ENCODE results near the gene PSAP.
"Not testable (repeated sequence)": the region's sequence is repeated elsewhere in the genome, so short reads cannot be mapped to it uniquely, and the experiment has no call there.

Gene PSAP

DNA sequence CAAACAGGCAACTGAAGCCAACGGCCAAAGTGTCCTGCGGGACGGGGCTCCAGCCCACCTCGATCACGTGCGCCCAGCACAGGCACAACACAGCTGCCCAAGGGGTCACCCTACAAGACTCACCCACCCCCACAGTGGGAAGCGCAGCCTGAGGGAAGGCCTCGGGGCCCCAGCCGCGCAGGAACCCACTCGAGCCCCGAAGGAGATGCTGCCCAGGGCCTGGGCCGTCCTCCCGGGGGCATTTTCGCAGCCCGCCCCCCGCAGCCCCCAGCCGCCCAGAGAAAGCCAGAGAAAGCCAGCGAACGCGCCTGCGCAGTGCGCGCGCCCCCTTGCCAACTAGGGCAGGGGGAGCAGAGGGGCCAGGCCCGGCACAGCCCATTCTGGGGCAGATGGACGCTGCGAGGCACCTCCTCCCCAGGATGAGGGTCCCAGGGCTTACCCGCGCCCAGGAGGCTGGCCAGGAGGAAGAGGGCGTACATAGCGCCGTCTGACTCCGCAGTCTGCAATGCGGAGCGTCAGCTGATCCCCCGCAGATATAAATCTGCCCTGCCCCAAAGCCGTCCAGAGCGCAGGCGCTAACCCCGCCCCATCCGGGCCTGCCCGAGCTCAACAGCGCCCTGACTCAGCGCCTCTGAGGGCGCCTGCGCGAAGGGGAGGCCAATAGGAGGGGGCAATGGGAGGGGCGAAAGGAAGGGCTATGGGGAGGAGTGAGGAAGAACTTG is at the start of gene PSAP:
TSS of gene PSAP (minus strand) at position 509 of the 722 bp plus-strand sequence. CDS start at position 479, 30 bp downstream.
- peak; percentile 92 to 99 for DNase-seq (ENCODE audit: extremely low read depth in 1 of 2, low read depth in 1 of 2)

DNA sequence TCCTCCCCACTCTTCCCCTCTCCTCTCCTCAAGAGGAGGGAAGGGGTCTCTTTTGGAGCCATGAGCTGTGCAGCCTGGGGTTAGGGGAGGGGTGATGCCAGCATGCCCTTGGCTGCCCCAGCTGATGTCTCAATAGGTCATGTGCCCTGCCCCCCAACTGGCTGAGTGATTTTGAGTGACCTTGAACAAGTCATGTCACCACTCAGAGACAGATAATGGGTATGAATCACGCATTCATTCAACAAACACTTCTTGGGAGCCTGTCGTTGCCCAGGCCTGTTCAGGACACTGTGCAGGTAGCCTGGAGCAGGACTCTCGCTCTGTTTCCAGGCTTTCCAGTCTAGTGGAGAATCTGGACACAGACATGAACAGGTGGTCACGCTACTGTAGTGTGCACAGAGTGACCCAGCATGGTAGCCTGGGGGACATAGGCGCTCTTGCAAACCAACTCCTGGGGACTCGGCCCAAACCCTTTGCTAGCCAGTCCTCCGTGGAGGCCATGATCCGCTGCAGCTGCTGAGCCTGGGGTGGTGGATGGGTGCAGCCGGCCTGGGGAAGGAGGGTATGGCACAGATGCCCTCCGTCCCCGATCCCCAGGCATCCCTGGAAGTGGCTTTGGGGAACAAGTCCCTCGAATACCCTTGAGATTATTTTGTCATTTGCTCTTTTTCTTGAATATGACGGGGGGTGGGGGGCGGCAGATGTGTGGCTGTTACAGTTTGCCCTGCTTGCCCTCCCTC is 49.6 kb upstream of the PSAP start:
- DNase-seq (ENCODE audit: extremely low read depth in 1 of 2, low read depth in 1 of 2): no peak

DNA sequence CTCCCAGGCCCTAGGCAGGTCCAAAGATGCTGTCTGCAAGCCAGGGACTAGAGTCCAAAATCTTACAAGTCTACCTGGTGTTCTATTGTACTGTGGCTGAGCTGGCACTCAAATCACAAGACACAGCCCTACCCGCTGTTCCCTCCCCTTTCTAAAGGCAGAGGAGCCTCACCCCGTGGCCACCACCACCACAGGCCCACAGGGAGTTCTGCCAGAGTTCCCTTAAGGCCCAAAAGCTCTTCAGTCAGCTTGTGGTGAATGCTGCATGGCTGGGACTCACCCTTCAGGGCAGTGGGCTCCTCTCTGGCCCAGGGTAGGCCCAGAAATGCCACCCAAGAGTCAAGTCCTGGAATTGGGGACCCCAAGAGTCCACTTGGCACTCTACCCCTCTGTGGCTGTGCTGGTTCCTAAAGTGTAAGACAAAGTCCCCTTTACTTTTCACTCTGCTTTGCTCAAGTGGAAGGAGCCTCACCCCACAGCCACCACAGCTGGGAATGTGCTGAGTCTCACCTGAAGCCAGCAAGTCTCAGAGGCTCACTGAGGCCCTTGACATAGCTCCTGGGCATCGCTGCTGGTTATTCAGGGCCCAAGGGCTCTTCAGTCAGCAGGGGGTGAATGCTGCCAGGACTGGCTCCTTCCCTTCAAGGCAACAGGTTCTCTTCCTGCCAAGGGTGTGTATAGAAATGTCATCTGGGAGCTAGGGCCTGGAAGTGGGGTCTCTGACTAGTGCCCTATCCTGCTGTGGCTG is 48.8 kb upstream of the PSAP start:
- no peak for DNase-seq (ENCODE audit: extremely low read depth in 1 of 2, low read depth in 1 of 2)

DNA sequence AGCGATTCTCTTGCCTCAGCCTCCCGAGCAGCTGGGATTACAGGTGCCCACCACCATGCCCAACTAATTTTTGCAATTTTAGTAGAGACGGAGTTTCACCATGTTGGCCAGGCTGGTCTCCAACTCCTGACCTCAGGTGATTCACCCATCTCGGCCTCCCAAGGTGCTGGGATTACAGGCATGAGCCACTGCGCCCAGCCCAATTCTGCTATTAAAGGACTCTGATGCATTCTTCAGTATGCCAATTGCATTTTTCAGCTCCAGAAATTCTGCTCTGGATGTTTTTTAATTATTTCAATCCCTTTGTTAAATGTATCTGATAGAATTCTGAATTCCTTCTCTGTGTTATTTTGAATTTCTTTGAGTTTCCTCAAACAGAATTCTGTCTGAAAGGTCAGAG is 47.3 kb upstream of the PSAP start:
- DNase-seq (ENCODE audit: extremely low read depth in 1 of 2, low read depth in 1 of 2): not testable (repeated sequence)

DNA sequence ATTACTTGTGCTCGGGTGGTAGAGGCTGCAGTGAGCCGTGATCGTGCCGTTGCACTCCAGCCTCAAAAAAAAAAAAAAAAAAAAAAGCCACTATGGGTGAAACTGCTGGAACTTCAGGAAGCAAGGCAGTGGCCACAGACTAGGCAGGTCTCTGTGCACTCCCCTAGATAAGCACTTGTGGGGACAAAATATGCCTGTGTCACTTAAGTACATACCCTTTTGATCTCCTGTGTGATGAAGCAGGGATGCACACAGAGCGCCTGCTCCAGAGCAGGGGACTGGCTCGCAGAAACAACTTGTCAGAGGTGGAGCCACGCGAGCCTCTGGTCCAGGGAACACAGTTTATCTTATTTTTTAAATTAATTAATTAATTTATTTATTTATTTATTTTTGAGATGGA is 42.9 kb upstream of the PSAP start:
- DNase-seq (ENCODE audit: extremely low read depth in 1 of 2, low read depth in 1 of 2): no peak

DNA sequence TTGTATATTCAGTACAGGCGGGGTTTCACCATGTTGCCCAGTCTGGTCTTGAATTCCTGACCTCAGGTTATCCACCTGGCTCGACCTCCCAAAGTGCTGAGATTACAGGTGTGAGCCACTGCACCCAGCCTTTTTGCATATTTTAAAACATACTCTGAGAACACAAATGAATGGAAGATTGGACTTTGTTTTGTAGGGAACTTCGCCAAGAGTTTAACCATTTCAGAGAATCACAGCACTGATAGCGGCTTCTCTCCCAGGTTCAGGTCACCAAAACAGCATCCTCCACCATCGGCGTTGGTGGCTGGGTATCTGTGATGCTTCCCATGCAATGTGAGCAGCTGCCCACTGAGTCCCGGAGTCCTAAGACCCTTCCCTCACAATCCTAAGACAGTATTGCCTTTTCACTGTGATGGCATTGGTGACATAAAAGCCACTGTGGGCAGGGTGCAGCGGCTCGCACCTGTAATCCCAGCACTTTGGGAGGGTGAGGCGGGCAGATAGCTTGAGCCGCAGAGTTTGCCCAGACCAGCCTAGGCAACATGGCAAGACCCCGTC is 42.3 kb upstream of the PSAP start:
- DNase-seq (ENCODE audit: extremely low read depth in 1 of 2, low read depth in 1 of 2): no peak

DNA sequence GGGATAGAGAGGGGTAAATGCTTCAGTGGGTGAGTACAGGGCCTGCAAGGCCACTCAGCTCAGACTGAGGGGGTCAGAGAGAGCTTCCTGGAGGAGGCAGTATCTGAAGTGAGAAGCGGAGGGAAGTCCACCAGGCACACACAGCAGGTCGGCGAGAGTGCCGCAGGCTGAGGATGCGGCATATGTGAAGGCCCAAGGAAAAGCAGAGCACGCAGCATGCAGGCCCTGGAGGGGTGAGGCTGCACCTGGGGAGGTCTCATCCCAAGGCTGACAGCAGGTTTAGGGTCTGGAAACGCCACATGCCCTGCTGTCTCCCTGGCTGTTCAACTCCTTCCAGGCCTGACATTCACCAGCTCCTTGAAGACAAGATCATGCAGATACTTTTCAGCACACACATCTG is 40.4 kb upstream of the PSAP start:
- no peak for DNase-seq (ENCODE audit: extremely low read depth in 1 of 2, low read depth in 1 of 2)

DNA sequence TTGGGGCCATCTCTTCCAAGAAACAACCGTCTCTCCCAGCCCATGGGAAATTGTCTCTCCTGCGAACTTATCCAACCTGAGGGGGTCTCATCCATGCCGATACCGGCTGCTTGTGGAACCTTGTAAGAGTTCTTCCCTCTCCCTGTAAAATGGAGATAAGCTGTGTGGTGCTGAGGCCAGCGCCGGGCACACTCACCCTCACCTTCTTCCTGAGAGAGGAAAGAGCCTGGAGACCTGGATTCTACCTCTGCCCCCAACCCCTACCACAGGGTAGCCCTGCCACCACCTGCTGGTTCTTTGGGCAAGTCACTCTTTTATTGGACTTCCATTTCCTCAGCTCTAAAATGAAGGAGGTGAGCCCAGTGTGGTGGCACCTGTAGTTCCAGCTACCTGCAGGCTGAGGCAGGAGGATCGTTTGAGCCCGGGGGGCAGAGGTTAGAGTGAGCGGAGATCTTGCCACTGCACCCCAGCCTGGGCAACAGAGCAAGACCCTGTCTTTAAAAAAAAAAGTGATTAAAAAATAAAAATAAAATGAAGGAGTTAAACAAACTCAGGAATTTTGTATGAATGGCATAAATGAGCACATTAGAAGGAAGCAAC is 38.4 kb upstream of the PSAP start:
- DNase-seq (ENCODE audit: extremely low read depth in 1 of 2, low read depth in 1 of 2): no peak

DNA sequence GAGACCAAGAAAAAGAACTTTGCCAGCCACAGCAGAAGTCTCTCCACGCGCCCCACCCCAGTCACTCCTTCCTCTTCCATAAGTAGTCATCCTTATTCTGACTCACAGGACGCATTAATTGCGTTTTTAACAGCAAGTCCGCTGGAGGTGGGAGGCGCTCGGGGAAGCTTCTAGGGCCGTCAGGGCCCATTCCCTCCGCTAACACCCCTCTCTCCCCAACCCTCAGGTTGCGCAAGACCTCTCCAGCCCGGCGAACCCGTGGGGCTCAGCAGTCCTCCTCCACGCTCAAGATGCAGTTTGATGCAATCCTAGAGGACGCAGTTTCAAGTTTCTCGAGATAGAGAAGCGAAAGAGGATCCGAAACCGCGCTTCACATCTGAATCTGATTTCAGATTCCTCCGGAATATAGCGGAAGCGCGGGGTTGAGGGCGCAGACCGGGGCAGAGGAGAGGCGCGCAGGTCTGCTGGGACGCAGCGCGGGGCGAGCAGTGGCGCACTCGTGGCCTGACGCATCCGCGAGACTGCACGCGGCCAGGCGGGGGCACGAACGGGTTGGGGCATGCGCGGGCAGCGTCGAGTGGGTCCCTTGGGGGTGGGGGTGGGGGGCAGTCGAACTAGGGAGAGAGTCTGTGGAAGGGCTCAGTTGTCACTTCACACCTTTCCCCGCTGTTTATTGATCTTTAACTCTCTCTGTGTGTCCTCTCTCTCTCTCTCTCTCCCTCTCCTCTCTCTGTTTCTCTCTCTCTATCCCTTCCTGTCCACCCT is 37.8 kb upstream of the PSAP start:
- DNase-seq (ENCODE audit: extremely low read depth in 1 of 2, low read depth in 1 of 2): peak in 1 of 2 donors; percentile 15

DNA sequence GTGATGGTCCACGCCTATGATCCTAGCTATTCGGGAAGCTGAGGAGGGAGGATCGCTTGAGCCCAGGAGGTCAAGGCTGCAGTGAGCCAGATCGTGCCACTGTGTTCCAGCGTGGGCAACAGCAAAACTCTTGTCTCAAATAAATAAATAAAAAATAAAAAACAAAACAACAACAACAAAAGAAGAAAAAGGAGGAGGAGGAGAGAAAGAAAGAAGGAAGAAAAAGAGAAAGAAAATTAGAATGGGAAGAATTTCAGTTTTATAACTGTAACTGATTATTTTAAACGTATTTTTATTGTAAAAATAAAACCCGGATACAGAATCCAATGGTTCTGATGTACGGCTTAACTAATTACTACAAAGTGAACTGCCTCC is 37.2 kb upstream of the PSAP start:
- DNase-seq (ENCODE audit: extremely low read depth in 1 of 2, low read depth in 1 of 2): no peak

DNA sequence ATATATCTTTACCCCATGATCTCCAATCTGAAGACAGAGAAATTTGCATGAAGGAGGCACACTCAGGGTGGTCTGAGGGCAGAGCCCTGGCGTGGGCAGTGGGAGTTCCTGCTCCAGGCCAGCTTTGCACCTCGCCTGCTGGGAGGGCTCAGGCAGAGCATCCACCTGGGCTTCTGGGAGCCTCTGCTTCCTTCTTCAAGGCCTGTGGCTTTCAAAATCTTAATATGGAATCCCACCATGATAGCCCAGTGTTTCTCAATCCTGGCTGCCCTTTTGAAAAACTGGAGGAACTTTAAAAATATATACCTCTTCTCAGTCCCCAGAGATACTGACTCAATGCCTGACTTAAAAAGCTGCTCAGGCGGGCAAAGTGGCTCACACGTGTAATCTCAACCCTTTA is 36.7 kb upstream of the PSAP start:
- no peak for DNase-seq (ENCODE audit: extremely low read depth in 1 of 2, low read depth in 1 of 2)

DNA sequence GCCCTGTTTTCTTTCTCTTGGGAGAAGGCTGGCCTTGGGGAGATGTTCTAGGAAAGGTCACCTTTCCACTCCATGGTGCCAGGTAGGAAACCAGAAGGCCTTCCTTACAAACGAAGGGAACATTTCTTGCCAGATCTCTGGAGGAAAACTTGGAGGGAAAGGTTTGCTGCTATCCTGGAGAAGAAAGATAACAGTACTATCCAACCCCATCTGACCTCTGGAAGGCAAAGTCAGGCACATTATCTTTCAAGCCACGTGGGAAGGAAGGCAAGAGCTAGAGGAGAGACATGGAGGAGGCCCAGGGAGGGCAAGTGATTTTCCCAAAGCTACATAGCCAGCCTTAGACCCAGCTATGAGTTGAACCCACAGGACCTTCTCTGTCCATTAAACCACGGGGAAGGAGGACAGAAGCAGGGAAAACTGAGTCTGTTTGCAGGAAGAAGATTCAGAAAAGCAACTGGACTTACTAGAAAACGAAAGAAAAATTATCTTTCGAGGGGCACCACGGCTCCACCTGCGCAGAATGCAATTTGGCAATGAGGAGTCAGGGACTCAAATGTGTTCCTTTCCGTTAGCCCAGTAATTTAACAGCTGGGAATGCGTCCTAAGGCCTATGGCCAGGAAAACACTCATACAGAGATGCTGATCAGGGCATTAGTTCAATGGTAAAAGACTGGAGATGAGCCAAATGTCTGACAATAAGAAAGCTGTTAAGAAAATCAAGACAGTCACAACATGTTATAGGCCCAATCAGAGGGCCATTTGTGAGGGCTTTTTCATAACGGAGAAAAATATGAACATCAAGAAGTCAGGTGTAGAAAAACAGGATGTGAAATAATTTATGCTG is 32.0 kb upstream of the PSAP start:
- no peak for DNase-seq (ENCODE audit: extremely low read depth in 1 of 2, low read depth in 1 of 2)

DNA sequence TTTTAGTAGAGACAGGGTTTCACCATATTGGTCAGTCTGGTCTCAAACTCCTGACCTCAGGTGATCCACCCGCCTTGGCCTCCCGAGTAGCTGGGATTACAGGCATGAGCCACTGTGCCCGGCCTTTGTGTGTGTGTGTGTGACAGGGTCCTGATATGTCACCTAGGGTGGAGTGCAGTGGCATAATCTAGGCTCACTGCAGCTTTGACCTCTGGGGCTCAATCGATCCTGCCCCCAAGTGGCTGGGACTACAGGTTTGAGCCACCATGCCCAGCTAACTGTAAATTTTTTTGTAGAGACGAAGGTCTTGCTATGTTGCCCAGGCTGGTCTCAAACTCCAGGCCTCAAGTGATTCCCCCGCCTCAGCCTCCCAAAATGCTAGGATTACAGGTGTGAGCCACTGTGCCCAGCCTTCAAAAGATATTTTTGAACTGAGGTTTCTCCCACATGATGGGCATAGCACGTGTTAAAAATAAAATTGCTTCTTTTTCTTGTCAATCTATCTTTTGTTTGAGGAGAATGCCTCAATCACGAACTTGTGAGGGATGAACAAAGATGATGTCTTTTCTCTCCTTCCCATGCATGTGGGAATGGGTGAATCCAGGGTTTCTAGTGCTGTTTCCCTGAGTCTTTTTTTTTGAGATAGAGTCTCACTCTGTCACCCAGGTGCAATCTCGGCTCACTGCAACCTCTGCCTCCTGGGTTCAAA is 30.8 kb upstream of the PSAP start:
- no peak for DNase-seq (ENCODE audit: extremely low read depth in 1 of 2, low read depth in 1 of 2)

DNA sequence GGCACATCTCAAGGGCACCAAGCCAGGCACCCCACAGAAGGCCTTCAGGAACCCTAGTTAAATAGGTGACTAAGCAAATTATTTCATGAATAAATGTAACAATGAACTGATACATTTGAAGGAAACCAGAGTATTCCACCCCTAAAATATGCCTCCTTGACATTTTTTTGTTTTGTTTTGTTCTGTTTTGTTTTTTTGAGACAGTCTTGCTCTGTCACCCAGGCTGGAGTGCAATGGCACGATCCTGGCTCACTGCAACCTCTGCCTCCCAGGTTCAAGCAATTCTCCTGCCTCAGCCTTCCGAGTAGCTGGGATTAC is 30.2 kb upstream of the PSAP start:
- not testable (repeated sequence) for DNase-seq (ENCODE audit: extremely low read depth in 1 of 2, low read depth in 1 of 2)

DNA sequence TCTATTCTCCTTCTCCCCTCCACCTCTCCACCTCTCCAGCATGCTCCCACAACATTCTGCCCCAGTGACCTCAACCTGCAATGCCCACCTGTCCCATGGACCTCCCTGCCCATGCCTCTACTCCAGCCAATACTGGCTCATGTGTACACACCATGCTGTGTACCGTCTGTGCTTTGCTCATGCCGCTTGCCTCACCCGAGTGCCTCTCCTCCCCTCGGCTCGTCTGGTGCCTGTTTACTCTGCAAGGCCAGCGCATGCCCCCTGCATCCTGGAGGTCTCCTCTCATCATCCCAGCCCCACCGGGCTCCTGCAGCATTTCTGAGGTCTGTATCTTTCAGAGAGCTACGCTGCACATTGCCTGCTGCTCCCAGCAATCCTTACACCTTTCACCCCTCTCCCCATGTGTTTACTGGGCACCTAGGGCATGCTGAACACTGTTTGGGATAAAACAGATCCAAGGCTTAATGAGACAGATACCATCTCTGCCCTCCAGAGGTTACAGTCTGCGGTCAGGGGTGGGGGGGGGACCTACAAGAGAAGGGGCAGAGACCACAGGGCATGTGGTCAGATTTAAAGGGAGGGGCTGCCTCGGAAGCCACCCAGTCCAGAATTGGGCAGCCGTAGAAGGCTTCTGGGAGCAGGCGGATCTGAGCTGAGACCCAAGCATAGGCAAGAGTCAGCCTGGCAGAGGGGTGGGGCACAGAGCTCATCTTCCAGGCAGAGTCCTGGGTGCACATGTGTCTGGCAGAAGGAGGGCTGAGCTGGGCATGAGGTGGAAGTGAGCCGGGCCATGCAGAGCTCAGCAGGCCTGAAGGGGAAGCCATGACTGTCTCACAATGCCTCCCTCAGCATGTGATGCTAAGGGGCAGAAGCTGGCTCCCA is 29.6 kb upstream of the PSAP start:
- no peak for DNase-seq (ENCODE audit: extremely low read depth in 1 of 2, low read depth in 1 of 2)

DNA sequence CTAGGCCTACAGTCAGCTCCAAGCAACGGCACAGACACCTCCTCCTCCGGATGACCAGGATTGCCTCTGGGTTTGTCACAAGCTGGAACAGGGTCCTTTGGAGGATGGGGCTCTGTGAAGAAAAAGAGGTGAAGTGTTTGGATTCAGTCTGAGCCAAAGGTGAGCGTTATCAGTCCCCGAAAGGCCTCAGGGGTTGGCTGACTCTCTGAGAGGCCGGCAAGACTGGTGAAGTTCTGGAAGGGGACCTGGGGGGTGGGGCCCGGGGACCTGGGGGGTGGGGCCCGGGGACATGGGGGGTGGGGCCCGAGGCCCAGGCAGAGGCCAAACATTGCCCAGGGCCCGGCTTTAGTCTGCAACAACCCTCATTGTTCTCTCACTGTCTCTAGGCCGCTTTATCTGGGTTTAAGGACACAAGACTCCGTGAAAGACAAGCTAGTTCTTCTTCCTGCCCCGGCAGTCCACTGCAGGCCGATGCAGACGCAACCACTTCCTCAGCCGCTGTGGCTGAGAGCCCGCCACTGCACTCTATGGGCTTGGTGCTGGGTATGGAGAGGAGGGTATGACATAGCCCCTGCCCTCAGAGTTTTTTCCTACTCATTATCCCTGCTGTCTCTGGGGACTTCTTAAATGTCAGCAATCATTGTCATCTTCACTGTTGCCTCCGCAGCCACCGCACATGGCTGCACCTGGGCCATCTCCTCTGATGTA is 27.4 kb upstream of the PSAP start:
- DNase-seq (ENCODE audit: extremely low read depth in 1 of 2, low read depth in 1 of 2): no peak

DNA sequence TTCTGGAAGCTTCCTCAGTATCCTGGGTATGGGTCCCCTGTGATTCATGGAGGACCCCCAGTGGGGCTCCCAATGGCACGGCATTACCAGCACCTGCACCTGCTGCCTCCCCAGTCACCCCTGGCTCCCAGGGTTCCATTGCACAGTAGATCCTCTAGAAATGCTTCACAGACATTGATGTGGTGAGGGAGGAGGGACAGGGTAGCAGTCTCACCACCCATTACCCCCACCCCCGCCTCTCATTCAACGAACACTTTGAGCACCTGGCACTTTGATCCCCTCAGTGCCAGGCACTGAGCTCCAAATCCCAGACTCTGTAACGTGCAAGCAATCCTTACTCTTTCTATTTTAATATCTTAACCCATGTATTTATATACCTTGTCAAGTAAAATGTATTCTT is 26.8 kb upstream of the PSAP start:
- DNase-seq (ENCODE audit: extremely low read depth in 1 of 2, low read depth in 1 of 2): no peak
